ENCODE results near the gene IL17RD. TPM values are rescaled to one million over a fixed set of nuclear protein-coding genes. Genes with fewer than 3 reads are reported as not detected.

The IL17RD gene
- total RNA-seq, 1 donor: 13.6 TPM

DNA sequence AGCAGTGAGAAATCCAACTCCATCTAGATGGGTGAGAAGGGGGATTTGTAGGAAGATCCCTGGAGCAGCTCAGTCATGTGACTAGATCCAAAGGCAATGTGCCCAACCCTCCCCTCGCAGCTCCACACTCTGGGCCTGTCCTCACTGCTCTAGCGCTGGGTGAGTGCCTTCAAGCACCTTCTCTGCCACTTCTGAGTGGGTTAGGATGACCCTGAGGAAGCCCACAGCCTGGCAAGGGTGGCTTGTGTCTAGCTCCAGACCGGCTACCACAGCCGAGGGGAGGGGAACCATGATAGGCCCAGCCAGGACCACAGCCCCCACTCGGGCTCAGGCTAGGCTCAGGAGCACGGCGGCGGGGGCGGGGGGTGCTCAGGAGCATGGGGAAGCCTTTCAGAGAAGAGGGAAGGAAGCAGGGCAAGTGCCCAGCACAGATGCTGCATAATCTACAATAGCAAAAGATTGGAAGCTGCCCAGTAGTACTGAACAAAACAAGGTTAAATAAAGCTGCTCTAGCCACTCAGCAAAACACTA, 103.0 kb downstream of the IL17RD start:
- DNase-seq (ENCODE audit: low read depth): peak; percentile 44
- no peak for TF ChIP-seq CTCF (IDR thresholded peaks at IDR 0.05; ENCODE audit: insufficient read depth, low read length)
- no peak overlapping the region for H3K4me3 ChIP-seq (ENCODE audit: low read depth, low read length)

GRCh38 chr3:57061556-57061955, 103.6 kb downstream of the IL17RD start:
- no peak for TF ChIP-seq CTCF (IDR thresholded peaks at IDR 0.05; ENCODE audit: insufficient read depth, low read length)
- no peak for DNase-seq (ENCODE audit: low read depth)
- H3K4me3 ChIP-seq (ENCODE audit: low read depth, low read length): no peak overlapping the region

- peak within 1 kb of the TSS; percentile 13 for H3K4me3 ChIP-seq (ENCODE audit: low read depth, low read length)
- peak; percentile 88 for DNase-seq (ENCODE audit: low read depth)
- no peak for TF ChIP-seq CTCF (IDR thresholded peaks at IDR 0.05; ENCODE audit: insufficient read depth, low read length)
Observed at GRCh38 chr3:57060089-57060821, 104.9 kb downstream of the IL17RD start, which contains the start of gene SPATA12. TSS of gene SPATA12 (plus strand) at chr3:57060664. CDS start at chr3:57073695, 13,031 bp downstream.

GRCh38 chr3:57059411-57059810, 105.7 kb downstream of the IL17RD start:
- no peak for DNase-seq (ENCODE audit: low read depth)
- H3K4me3 ChIP-seq (ENCODE audit: low read depth, low read length): no peak overlapping the region
- no peak for TF ChIP-seq CTCF (IDR thresholded peaks at IDR 0.05; ENCODE audit: insufficient read depth, low read length)

DNA sequence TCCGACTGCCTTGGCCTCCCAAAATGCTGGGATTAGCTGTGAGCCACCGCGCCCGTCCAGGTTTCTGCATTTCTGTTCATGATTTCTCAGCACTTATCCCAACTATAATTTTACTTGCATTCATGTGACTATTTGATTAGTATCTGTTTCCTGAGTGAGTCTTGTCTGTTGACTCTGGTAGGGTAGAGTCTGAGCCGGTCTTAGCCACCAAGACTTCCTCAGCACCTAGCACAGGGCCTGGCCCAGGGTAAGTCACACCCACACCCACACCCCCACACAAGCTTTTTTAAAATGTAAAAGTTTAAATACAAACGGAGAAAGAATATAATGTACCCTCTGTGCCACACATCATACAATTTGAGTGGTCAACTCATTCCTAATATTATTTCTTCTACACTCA, 107.8 kb downstream of the IL17RD start:
- no peak overlapping the region for H3K4me3 ChIP-seq (ENCODE audit: low read depth, low read length)
- no peak for DNase-seq (ENCODE audit: low read depth)
- TF ChIP-seq CTCF (IDR thresholded peaks at IDR 0.05; ENCODE audit: insufficient read depth, low read length): no peak

- DNase-seq (ENCODE audit: low read depth): no peak
- H3K4me3 ChIP-seq (ENCODE audit: low read depth, low read length): no peak overlapping the region
- TF ChIP-seq CTCF (IDR thresholded peaks at IDR 0.05; ENCODE audit: insufficient read depth, low read length): no peak
Observed at GRCh38 chr3:57053122-57053521, 112.0 kb downstream of the IL17RD start.

All from fibroblast of the aortic adventitia (primary cell).